ENCODE measurements around the gene RAI14. TPM values are rescaled to one million over a fixed set of nuclear protein-coding genes. Genes with fewer than 3 reads are reported as not detected.
"Not testable (repeated sequence)": the region's sequence is repeated elsewhere in the genome, so short reads cannot be mapped to it uniquely, and the experiment has no call there.

RAI14 gene
- polyA plus RNA-seq, 1 donor = 19.7 TPM

DNA sequence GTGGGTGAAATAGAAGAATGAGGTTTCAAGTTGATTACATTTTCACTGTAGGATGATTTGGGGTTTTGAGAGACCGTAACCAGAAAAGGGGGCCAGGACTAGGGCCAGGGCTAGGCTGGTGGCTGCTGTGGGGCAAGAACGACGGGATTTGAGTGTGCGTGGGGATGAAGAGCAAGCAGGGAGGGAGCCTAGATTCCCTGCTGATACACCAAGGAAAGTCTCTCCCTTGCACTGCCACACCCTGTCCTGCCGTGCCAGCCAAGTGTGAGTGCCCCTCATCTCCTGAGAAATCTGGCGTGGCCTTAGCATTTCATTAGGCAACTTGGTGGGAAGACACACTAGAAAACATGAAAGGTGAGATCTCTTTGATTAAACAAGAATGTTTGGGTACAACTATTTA lies 42.6 kb downstream of the RAI14 start:
- no peak for DNase-seq (ENCODE audit: low read depth)

DNA sequence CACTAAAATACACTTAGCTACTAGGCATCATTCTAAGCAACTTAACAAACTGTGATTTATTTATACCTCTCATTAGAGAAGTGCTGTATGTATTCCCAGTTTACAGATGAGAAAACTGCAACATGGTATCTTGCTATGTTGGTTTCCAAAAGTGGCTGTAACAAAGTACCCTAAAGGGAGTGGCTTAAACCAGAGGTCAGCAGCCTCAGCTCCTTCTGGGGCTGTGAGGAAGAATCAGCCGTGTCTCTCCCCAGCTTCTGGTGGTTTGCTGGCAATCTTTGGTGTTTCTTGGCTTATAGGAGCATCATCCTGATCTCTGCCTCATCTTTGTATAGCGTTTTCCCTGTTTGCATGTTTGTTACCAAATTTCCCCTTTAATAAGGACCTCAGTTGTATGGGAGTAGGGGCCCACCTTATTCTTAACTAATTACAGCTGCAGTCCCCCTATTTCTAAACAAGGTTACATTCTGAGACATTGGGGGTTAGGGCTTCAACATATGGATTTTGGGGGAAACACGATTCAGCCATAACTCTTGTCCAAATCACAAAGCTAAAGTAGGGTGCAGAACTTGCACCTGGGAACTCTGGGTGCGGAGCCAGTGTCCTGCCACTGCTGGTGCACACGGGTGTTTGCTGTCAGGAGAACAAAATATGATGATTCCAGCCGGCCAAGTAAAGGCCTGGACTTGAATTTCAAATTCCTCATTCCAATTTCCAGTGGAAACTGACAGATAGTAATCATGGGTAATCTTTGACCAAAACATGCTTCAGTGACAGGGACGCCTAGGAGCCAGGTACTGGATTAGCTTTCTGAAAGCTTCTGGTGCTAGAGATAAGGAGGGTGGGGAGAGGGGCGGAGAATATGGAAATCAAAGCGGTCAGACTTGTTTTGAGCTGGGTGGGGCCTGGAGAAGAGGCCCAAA lies 43.3 kb downstream of the RAI14 start:
- DNase-seq (ENCODE audit: low read depth) = no peak

DNA sequence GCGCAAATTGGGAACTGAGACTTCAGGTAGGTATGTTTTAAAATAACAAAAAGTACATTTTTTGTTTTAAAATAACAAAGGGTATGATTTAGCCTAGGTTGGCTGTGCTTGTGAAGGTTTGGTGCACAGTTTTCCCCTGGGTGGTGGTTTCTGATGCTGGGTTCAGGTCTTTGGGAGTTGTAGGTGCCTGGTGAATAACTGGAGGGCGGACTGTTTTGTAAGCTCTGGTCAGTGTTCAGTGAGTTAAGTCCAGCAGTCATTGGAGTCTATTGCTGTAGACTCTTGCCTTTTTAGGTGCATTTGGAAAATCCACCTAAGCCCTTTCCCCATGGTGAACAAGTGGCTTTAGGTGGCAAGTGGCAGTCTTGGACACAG lies 43.9 kb downstream of the RAI14 start:
- no peak for DNase-seq (ENCODE audit: low read depth)

DNA sequence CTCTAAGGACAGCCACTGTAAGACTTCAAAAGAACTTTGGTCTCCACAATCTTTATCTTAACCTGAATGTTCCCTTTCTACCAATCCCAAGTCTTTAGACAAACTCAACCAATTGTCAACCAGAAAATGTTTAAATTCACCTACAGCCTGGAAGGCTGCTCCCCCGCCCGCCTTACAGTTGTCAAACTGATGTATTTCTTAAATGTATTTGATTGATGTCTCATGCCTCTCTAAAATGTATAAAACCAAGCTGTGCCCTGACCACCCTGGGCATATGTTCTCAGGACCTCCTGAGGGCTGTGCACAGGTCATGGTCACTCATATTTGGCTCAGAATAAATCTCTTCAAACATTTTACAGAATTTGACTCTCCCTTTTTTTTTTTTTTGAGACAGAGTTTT lies 45.3 kb downstream of the RAI14 start:
- DNase-seq (ENCODE audit: low read depth) = not testable (repeated sequence)

DNA sequence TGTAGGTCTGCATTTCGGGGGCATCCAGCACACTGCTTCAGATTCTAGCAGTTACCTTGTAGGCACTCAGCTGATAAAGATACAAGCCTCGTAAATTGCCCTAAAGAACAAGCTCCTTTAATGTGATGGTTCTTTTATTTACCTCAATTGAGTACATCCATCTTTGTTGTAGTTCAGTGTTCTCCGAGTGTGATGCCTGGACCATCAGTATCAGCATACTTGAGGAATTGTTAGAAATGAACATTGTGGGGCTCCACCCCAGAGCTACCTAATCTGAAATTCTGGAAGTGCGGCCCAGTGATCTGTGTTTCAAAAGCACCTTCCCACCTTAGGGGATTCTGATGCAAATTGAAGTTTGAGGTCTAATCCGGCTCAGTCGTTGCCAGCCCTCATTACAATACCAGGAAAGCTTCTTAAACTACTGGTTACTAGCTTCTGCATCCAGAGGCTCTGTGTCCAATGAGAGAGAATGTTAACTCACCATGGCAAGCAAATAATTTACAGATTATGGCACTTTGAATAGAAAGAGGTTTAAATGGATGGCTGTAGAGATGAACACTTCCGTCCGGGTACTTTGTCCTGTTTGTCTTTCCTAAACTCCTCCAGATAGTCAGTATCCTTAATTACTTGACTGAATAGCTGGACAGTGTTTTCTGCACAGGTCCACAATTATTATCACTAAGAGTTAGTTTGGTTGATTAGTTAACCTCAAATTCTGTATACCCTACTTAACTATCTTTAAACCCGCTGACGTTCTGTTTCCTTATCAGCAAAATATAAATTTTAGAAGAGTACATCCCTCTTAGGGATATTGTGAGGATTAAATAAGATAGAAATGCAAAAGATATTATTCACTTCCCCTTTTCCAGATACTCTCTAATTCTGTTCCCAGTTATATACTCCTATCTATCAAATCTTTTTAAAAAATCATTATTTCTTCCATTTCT lies 47.9 kb downstream of the RAI14 start:
- no peak for DNase-seq (ENCODE audit: low read depth)

DNA sequence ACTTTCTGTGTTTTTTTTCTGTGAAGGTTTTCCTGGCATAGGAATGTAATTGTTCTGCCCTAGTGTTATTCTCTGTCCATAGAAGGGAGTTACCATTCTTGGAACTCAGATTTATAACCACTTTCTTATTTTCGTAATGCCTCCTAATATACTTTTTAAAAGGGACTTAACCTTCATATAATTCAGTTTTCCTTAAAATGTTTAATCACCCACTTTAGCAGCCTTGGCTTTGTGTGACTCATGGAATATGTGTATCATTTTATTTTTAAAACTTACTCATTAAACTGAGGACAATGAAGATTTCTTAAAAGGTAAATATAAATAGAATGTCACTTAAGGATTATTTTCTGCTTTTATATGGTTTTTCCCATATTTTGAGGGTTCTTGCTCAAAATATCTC lies 50.0 kb downstream of the RAI14 start:
- DNase-seq (ENCODE audit: low read depth) = no peak

DNA sequence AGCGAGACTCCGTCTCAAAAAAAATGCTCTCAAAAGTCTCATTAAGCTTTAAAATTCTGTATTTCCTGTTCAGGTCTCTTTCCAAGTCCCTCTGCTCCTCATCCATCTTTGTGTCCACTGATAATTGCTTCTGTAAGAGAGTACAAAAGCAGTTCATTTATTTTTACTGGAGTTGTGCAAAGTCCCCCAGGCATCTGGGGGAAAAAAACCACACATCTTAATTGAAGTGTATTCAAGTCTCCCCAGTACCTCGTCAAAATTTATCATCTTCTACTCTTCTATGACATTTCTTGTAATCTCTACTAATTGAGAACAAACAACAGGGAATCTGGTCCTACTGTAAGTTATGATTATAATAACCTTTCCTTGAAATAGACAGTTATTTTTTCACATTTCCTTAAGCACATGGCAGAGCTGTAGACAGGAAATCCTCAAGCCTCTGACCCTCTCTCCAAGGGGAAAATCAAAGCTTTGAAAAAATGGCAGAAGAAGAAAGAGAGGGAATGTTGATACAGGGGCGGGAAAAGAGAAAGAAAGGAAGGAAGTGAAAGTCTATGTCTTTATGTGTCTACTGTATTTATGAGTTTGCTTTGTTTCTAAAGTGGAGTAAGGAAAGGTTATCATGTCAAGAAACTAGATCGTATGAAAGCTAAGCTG lies 51.5 kb downstream of the RAI14 start:
- DNase-seq (ENCODE audit: low read depth) = no peak

DNA sequence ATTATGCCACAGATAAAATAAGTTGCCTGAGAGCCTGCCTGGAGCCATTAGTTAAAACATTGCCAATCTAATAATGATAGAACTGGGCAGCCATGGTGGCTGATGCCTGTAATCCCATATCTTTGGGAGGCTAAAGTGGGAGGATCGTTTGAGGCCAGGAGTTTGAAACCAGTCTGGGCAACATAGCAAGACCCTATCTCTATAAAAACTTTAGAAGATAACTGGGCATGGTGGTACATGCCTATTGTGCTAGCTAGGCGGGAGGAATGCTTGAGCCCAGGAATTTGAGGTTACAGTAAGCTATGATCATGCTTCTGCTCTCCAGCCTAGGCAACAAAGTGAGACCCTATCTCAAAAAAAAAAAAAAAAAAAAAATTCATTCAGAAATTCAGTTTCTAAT lies 52.6 kb downstream of the RAI14 start:
- DNase-seq (ENCODE audit: low read depth) = no peak

DNA sequence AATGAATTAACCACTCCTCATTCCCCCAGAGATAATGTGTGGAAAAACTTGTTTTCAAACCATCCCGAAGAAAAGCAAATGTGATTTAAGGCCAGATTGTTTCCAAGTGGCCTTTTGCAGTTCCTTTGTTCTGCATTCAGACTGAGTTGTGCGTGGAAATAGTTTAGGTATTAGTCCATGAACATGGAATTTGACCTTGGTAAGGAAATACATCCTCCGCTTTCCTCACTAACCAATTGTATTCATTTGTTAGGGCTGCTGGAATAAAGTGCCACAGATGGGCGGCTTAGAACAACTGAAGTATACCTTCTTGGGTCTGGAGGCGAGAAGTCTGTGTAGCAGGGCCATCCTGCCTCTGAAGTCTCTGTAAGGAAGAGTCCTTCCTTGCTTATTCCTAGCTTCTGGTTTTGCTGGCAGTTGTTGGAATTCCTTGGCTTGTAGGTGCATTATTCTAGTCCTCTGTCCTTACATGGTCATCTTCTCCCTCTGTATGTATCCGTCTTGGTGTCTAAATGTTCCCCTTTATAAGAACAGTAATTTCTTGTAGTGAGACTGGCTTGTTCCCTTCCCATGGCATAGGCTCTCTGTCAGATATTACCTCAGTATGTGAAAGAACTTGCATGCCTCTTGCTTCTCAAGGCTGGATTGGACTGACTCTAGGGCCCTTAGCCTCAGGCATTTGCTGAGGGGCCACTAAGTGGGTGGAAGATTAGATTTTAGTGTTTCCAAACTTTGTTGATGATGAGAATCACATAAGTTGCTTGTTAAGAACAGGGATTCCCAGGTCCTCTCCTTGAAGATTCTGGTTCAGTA lies 53.9 kb downstream of the RAI14 start:
- DNase-seq (ENCODE audit: low read depth) = no peak

DNA sequence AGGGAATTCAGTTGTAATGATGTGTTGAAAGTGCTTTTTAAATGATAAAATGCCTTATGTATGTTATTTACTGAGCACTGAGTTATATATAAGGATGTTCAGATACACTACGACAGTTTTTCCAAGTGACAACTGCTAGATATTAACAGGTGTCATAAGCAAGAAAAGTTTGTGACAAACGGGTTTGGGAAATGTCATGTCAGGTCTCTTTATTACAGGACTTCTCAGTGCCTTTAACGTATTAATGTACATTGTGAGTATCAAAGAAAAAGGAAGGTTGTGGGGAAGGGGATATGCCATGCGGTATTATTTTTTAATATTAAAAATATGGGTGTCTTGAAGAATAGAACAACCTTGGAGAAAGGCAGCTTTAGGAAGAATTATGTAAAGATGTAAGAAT lies 56.4 kb downstream of the RAI14 start:
- DNase-seq (ENCODE audit: low read depth) = no peak

DNA sequence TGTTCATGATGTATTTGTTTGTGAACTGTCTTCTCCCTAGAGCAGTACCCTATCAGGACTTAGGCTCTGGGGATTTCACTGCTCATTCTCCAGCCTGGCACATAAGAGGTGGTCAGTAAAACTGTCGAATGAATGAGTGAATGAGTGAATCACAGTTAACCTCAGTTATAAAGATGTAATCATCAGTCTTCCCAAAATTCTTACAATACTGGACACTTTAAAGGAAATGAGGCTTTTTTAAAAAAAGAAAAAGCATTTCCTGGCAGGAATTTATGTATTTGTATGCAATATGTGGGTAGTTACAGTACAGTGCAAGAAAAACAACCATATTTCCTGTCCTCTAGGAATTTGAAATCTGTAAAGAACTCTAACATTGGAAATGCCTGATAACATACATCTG lies 59.6 kb downstream of the RAI14 start:
- DNase-seq (ENCODE audit: low read depth) = no peak

DNA sequence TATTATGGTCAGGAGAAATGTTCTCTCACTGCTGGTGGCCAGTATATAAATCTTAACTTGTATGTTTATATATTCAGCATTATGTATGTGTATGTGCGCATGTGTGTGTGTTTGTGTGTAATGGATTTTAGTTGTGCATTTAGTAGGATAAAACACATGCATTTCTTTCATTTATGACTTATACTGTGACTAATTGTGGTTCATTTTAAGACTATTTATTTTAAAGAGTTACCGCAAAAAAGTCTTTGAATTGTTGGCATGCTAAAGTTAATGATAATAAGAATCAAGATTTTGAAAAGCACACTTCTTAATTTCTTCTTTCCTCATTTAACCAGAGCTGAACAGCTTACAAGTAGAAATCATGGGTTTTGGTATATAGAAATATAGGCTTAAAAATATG lies 60.9 kb downstream of the RAI14 start:
- no peak for DNase-seq (ENCODE audit: low read depth)

DNA sequence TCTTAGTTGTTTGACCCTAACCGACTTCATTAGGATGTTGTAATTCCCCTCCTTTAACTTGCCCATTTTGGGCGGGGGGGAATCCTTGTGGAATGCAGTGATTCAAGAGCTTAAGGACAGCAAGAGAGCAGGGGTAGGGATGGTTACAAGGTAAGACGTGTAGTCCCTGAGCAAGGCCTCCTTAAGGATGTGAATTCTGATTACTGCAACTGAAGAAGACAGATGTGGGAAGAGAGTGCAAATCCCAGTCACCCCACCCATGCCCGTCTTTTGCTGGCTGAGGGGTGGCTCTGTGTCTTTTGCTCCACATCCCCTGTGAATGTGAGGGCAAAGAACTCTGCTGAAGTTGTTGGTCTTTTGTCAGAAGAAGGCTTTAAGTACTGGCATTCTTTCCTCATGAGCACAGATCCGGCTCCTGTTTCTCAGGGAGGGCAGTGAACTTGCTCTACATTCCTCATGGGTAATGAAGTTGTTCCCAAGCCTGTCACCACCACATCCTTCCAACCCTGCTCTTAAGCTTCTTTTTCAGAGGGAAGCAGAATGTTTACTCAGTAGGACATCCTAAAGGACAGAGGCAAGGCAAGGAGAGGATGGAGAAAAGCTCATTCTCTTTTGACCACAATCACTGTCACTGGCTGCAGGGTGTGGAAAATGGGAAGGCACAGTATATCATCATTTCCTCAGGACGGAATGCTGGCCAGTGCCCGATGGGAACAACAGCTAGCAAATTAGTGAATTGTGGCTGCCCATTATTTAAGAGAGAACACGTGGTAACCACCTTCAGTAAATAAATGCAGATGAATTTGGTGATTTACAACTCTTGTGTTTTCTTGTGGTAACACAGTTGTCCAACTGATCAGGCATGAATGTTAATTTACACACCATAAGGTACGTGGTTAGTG lies 61.5 kb downstream of the RAI14 start:
- no peak for DNase-seq (ENCODE audit: low read depth)

DNA sequence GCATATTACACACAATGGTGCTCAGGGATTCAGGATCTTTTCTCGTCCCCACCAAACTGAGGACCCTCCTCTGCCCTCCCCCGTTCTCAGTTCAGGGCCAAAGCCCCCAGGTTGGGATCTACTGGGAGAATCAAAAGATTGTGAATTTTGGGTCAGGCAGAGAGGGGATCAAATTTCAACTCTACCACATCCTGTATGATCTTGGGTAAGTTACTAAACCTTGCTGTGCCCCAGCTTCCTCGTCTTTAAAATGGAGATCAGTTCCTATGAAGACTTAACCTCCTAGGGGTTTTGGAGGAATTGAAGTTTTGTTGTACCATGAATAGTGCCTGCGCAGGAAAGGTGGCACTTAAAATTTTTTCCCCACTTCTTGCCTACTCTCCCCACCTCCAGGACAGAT lies 62.4 kb downstream of the RAI14 start:
- no peak for DNase-seq (ENCODE audit: low read depth)

DNA sequence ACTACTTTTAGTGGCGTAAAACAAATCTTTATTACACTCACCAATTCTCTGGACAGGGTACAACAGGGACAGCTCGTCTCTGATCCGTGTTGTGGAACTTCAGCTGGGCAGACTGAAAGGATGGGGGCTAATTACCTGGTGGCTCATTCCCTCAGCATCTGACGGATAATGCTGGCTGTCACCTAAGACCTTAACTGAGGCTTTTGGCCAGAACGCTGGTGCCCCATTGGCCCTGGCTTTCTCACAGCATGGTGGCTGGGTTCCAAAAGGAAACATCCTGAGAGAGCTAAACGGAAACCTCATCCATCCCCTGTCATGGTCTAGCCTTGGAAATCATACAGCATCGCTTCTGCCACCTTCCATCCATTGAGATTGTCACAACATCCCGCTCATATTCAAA lies 62.9 kb downstream of the RAI14 start:
- DNase-seq (ENCODE audit: low read depth) = no peak

DNA sequence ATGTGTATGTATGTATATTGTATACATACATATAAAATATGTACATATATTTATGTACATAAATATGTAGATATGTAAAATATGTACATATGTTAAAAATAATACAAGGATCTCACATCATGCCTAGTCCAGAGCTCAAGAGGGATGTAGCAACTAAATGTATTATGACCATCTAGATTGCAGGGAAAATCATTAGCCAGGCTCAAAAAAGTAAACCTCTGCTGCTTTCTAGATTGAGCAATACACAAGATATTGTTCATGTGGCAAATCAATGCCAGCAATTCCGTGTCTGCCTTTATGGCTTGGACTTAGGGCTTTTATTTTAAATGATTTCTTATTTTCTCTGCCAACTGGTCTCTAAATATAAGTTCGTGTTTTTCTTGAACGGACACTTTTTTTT lies 65.2 kb downstream of the RAI14 start:
- no peak for DNase-seq (ENCODE audit: low read depth)

DNA sequence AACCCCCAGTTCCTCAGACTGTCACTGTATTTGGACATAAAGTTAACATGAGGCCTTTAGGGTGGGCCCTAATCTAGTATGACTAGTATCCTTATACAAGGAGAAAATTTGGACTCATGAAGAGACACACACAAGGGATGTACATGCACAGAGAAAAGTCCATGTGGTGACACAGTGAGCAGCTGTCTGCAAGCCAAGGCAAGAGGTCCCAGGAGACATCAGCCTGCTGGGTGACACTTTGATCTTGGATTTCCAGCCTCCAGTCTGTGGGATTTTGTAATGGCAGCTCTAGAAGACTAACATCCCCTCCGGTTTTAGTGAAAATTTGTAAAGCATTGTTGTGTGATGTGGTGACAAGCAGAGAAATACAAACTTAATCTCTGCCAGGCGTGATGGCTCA lies 66.1 kb downstream of the RAI14 start:
- DNase-seq (ENCODE audit: low read depth) = no peak

DNA sequence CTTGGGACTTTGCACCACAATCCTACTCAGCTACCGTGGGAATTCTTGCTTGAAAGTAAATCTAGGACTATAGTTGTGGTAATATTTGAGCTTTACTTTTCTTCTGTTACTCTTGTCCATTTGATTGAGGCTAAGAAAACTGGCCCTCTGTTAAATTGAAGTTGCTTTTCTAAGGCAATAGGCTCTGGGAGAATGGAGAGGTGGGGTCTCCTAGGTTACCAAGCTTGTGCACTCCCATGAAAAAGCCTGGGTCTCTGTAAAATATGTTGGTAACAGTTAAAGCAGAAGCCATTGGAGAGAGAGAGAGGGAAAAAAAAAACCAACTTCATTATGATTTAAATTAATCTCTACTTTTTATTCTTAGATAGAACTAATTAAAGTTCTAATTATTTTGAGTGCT lies 68.6 kb downstream of the RAI14 start:
- no peak for DNase-seq (ENCODE audit: low read depth)

DNA sequence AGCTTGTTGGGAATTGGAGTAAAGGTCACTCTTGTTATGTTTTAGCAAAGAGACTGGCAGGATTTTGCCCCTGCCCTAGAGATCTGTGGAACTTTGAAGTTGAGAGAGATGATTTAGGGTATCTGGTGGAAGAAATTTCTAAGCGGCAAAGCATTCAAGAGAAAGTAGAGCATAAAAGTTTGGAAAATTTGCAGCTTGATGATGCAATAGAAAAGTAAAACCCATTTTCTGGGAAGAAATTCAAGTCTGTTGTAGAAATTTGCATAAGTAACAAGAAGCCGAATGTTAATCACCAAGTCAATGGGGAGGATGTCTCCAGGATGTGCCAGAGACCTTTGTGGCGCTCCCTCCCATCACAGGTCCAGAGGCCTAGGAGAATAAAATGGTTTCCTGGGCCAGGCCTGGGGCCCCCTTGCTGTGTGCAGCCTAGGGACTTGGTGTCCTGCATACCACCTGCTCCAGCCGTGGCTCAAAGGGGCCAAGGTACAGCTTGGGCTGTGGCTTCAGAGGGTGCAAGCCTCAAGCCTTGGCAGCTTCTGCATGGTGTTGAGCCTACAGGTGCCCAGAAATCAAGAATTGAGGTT lies 71.1 kb downstream of the RAI14 start:
- not testable (repeated sequence) for DNase-seq (ENCODE audit: low read depth)

DNA sequence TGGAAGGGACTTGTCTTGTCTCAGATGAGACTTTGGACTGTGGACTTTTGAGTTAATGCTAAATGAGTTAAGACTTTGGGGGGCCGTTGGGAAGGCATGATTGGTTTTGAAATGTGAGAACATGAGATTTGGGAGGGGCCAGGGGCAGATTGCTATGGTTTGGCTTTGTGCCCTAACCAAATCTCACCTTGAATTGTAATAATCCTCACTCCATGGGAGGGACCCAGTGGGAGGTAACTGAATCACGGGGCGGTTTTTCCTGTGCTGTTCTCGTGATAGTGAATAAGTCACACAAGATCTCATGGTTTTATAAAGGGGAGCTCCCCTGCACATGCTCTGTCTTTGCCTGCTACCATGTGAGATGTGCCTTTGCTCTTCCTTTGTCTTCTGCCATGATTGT lies 72.1 kb downstream of the RAI14 start:
- DNase-seq (ENCODE audit: low read depth) = no peak

All from forelimb muscle (tissue), 1 donor.